NAMALWA (cell line): ENCODE data around the gene LIMS2.

Source experiments
- DNase-seq: peaks from one replicate; pipeline ENCODE4 v3.0.0-alpha.2; 2015; ENCODE audit warnings: low spot score

The LIMS2 gene

DNA sequence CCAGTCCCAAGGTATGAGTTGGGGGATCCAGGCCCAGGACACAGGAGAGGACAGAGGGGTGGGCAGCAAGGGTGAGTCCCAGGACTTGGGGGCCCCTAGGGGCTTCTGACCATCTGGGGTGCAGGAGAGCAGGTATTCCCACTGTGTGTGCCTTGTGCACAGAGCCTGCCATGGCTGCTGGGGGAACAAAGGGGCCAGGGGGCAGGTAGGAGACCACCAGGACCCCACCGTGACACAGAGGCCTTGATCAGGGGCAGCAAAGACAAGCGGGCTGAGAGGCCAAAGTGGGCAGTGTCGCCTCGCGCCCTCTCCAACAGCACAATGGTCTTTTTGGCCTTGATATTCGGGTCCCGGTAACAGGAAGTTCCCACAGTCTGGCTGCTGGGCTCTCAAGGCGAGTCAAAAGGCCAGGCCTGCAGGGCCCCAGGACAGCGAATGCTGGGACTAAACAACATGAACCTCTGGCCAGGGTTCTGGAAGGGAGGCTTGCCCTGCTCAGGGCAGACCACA lies 41.7 kb downstream of the LIMS2 start:
- no peak for DNase-seq

- peak; percentile 78 for DNase-seq
These were observed 42.5 kb downstream of the LIMS2 start for GRCh38 chr2:127632592-127633489.

DNA sequence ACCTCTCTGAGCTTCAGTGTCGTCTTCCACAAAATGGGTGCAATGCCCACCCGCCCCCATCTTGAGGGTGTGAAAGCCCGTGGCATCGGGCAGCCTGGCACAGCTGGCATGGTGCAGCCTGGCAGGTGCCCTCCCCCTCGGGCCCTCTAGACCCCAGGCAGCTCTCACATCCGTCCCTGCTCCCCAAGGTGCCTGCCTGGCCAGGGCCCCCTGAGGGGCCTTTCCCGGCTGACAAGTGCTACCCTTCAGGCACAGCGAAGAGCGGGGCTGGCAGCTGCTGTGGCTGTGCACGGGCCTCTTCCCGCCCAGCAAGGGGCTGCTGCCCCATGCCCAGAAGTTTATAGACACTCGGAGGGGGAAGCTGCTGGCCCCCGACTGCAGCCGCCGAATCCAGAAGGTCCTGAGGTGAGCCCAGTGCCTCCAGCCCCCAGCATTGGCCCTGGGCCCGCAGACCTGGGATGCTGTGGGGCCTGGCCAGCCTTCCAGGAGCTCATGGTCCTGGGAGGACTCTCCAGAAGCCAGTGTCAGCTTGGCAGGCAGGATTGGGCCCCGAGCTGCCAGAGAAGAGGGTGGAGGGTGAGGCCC lies 43.2 kb downstream of the LIMS2 start:
- no peak for DNase-seq

- no peak for DNase-seq
These were observed 43.8 kb downstream of the LIMS2 start for GRCh38 chr2:127631541-127631996.

DNA sequence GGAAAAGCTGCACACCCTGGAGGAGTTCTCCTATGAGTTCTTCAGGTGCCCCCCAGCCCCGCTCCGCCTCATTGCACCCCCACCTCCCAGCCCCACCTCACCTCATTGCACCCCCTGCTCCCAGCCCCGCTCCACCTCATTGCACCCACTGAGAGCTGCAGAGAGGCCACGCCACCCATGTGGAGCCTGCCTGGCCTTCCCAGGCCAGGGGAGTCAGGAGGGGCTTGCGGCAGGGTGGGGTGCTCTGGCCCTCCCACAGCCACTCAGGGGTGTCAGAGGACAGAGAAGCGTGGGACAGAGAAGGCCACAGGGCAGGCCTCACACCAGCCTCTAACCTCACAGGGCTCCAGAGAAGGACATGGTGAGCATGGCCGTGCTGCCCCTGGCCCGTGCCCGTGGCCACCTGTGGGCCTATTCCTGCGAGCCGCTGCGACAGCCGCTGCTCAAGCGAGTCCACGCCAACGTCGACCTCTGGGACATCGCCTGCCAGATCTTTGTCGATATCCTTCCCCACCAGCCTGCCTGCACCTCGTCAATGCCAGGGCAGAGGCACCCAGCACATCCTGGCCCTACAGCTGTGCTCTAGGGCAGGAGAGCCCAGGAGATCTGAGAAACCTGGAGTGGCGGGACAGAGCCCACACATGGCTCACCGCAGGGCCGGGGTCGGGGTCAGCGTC lies 44.3 kb downstream of the LIMS2 start:
- no peak for DNase-seq

DNA sequence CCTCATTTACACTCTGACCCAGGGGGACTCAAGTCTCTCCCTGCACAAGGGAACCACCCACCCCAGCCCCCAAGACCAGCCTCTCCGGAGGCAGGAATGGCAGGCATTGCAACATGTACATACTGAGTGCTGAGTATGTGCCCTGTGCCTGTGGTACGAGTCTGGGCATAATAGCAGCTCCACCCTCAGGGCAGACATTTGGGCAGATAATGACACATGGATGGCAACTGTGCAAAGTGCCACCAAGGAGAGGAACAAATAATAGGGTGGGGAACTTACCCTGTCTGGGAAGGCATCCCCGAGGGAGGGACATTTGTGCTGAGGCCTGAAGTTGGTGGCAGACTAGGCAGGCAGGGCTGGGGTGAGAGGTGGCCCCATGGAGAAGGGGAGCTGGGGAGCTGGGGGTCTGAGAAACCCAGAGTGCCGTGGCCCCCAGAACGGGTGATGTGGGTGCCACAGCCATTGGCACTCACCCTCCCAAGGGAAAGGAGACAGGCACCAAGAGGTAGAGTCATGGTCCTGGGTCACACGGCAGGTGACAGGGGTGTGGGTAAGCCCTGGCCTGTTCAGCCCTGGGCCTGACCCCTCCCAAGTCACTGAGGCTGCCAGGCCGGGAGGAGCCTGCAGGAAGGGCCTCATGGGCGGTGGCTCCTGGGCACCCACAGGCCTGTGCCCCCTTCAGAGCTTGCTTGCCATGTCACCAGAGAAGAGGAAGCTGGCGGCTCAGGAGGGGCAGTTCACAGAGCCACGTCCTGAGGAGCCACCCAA lies 45.0 kb downstream of the LIMS2 start:
- no peak for DNase-seq

DNA sequence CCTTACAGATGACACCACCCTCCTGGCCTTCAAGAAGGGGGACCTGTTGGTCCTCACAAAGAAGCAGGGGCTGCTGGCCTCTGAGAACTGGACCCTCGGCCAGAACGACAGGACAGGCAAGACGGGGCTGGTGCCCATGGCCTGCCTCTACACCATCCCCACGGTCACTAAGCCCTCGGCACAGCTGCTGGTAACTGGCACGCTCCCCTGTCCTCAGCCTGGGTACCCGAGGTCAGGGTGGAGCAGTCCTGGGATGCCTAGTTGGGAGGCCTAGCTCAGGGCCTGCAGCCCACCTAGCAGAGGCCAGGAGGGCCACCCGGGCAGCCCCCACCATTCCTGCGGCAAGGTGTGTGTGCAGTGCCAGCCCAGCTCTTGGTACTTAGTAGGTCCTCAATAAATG lies 45.7 kb downstream of the LIMS2 start:
- DNase-seq, result no peak

DNA sequence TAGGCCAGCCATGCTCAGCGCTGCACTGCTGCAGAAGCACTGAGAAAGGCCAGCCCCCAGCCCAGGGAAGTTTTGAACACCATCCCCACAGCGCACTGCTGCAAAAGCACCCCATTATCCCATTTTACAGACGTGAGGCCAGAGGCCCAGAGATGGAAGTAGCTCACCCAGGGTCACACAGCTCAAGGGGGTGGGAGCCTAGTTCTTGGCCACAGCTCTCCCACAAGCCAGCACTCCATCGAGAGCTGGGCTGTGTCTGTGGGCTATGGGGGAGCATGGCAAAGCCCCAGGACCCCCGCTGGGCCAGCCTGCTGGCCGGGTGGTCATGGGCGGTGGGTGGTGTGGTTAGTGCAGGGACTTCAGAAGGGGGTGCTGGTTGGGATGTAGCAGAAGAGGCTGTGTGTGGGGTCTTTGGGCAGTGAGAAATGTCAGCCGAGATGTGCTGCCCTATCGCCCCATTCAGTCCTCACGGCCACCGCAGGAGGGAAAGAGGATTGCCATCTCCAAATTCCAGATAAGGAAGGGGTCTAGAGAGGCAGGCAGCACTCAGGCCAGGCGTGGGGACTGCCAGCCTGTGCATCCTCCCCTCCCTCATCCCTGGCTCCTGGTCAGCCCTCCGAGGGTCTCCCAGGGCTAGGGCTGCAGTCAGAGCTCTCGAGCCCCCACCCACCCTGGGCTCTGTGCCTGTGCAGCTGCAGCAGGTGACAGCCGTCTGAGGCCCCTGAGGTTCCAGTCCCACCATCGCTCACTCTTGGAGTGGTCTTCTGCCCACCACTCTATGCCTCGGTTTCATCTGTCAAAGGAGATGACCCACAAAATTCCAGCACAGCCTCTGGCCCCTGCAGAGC lies 46.3 kb downstream of the LIMS2 start:
- DNase-seq, result no peak

DNA sequence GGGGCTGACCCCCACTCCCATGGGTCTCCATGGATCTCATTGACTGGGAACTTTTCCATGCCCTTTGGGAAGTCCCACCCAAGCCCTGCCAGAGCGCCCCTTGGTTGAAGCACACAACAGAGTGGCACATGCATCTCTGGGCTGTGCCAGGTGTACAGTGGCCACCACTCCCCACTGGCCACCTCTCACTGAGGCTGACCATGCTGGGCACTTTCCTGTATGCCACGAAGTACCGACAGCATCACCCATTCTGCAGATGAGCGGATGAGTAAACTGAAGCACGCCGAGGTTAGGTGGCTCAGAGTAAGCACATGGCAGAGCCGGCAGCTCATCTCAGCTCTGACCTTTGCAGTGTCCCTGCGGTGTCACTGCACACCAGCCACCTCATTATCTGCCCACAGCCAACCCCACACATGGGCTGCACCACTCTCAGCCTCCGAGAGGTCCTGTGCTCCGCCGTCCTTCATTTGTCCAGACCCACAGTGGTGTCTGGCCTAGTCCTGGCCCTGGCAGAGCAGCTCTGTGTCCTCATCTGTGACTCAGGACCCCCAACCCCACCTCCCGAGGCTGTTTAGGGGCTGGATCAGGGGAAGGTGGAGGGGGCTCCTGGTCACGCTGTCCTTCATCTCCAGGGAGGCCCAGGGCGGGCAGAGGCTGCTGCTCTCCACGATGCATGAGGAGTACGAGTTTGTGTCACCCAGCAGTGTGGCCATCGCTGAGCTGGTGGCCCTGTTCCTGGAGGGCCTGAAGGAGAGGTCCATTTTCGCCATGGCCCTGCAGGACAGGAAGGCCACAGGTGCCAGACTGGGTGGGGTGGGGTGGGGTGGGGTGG lies 47.4 kb downstream of the LIMS2 start:
- DNase-seq, result no peak

- no peak for DNase-seq
These were observed 48.2 kb downstream of the LIMS2 start for GRCh38 chr2:127626917-127627739.

GRCh38 chr2:127626175-127626574 lies 49.2 kb downstream of the LIMS2 start:
- no peak for DNase-seq

DNA sequence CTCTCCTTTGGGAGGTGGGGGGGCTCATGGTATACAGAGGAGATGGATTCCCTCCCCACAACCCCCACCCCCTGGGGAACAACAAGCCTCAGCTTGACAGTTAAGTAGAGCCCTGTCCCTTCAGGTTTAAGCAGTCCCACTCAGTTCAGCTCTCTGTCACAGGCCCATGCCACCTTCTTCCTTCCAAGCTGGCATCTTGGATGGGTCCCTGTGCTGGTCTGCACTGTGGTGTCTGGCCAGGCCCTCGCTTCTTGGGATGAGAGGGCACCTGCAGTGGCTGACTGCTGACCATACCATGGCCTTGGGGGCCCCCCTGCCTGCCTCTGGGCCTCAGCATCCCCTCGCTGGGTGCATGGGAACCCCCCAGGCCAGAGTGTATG lies 49.8 kb downstream of the LIMS2 start:
- DNase-seq, result no peak

DNA sequence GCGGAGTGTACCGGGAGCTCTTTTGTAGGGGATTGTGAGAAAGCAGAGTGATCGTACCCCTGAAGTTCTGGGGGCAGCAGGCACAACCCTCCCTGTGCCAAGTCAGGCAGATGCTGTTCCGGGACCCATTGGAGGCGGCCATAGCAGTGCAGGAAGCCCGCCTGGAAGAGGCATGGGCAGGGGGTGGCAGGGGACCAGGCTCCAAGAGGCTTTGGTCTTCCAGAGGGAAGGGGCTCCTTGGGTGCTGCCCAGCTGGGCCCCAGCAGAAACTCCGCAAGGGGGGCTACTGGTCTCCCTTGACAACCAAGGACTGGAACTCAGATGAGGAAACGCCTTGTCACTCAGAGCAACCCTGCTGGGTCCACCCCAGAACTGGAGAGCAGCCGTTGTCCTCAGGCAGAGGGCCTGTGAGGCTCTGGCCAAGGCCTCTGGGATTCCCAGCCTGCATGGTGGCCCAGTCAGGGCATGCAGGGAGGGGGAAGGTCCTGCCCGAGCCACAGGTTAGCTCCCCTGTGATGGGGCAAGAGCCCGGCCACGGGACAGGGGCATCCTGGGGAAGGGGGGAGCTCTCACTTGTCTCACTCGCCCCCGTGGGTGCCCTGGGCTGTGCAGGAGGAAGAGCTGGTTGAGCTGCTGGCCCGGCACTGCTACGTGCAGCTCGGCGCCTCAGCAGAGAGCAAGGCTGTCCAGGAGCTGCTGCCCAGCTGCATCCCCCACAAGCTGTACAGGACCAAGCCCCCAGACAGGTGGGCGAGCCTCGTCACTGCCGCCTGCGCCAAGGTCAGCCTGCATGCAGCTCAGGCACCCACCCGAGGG lies 50.4 kb downstream of the LIMS2 start:
- no peak for DNase-seq

DNA sequence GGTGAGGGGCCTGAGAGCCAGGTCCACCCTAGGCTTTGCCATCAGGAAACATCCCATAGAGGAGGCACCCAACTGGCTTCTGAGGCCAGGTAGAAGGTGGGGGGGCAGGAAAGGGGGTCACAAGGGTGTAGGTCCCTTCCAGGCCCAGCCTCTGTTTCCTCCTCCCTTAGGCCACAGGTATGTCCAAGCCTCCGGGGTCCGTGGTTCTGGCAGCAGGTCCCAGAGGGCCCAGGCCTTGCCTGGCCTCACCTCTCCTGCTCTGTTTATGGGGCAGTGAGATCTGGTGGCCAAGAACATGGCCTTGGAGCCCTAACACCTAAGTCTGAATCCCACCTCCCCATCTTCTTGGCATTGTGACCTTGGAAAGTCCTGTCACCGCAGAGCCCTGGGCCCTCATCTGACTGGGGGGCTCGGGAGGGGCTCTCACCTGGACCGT lies 51.0 kb downstream of the LIMS2 start:
- DNase-seq, result no peak

GRCh38 chr2:127623388-127624319 lies 51.7 kb downstream of the LIMS2 start:
- DNase-seq, result peak; percentile 42

- DNase-seq, result no peak
These were observed 52.6 kb downstream of the LIMS2 start for GRCh38 chr2:127622561-127623387.
